Measurements from ENCODE around the gene SLC6A17.
A peak's percentile ranks its signal among the peaks of the same experiment; 100 is the strongest.

SLC6A17 gene

GRCh38 chr1:110150330-110151174, at the start of gene SLC6A17:
Gene SLC6A17, plus strand, starts transcription at chr1:110150494. Its CDS starts 16,436 bp downstream, at chr1:110166930.
- no peak for DNase-seq (ENCODE audit: low read depth in 2 of 2)

GRCh38 chr1:110102081-110102480, 48.2 kb upstream of the SLC6A17 start:
- DNase-seq (ENCODE audit: low read depth in 2 of 2): no peak

- DNase-seq (ENCODE audit: low read depth in 2 of 2): peak in 1 of 2 donors; percentile 7
Measured at GRCh38 chr1:110106013-110106941, 44.0 kb upstream of the SLC6A17 start.

- no peak for DNase-seq (ENCODE audit: low read depth in 2 of 2)
Measured at GRCh38 chr1:110107867-110108469, 42.3 kb upstream of the SLC6A17 start.

GRCh38 chr1:110111081-110111480, 39.2 kb upstream of the SLC6A17 start:
- no peak for DNase-seq (ENCODE audit: low read depth in 2 of 2)

- DNase-seq (ENCODE audit: low read depth in 2 of 2): no peak
Measured at GRCh38 chr1:110112143-110112542, 38.2 kb upstream of the SLC6A17 start, which contains the start of gene UBL4B. Gene UBL4B, plus strand, starts transcription at chr1:110112443. Its CDS starts 92 bp downstream, at chr1:110112535.

- DNase-seq (ENCODE audit: low read depth in 2 of 2): no peak
Measured at GRCh38 chr1:110112656-110113055, 37.6 kb upstream of the SLC6A17 start.

- no peak for DNase-seq (ENCODE audit: low read depth in 2 of 2)
Measured at GRCh38 chr1:110113551-110113950, 36.7 kb upstream of the SLC6A17 start.

- no peak for DNase-seq (ENCODE audit: low read depth in 2 of 2)
Measured at GRCh38 chr1:110114173-110114572, 36.1 kb upstream of the SLC6A17 start.

GRCh38 chr1:110114784-110115183, 35.5 kb upstream of the SLC6A17 start:
- no peak for DNase-seq (ENCODE audit: low read depth in 2 of 2)

GRCh38 chr1:110118636-110119396, 31.5 kb upstream of the SLC6A17 start:
- DNase-seq (ENCODE audit: low read depth in 2 of 2): no peak

- DNase-seq (ENCODE audit: low read depth in 2 of 2): no peak
Measured at GRCh38 chr1:110119843-110120242, 30.5 kb upstream of the SLC6A17 start.

GRCh38 chr1:110120960-110121561, 29.2 kb upstream of the SLC6A17 start:
- DNase-seq (ENCODE audit: low read depth in 2 of 2): no peak

GRCh38 chr1:110123224-110123623, 27.1 kb upstream of the SLC6A17 start:
- DNase-seq (ENCODE audit: low read depth in 2 of 2): no peak

GRCh38 chr1:110125810-110126209, 24.5 kb upstream of the SLC6A17 start:
- no peak for DNase-seq (ENCODE audit: low read depth in 2 of 2)

- no peak for DNase-seq (ENCODE audit: low read depth in 2 of 2)
Measured at GRCh38 chr1:110130113-110130591, 20.1 kb upstream of the SLC6A17 start.

GRCh38 chr1:110130989-110131388, 19.3 kb upstream of the SLC6A17 start:
- no peak for DNase-seq (ENCODE audit: low read depth in 2 of 2)

- no peak for DNase-seq (ENCODE audit: low read depth in 2 of 2)
Measured at GRCh38 chr1:110132682-110133081, 17.6 kb upstream of the SLC6A17 start.

- no peak for DNase-seq (ENCODE audit: low read depth in 2 of 2)
Measured at GRCh38 chr1:110133436-110133835, 16.9 kb upstream of the SLC6A17 start.

- no peak for DNase-seq (ENCODE audit: low read depth in 2 of 2)
Measured at GRCh38 chr1:110134050-110134595, 16.2 kb upstream of the SLC6A17 start.

Data from activated CD8-positive, alpha-beta memory T cell treated with anti-CD3 and anti-CD28 coated beads for 4 hours (primary cell).